Tibial nerve (tissue), 4 donors: ENCODE data around the gene CROCC2. TPM values are rescaled to one million over a fixed set of nuclear protein-coding genes. Genes with fewer than 3 reads are reported as not detected.

Source experiments
- DNase-seq, 2 donors: peaks; one replicate each; pipeline ENCODE4 v3.0.0-alpha.2; 2019; ENCODE audit warnings: low spot score in 2 of 2
- H3K27ac ChIP-seq, 4 donors: fragments of 200-600 bp; sonication (generic) in 3 of 4; one replicate each; pipeline ENCODE4 v1.5.1; 2017 to 2019; ENCODE audit warnings: mild to moderate bottlenecking in 1 of 4
- H3K27me3 ChIP-seq, 2 donors: fragments of 200-600 bp; sonication (generic) in 1 of 2; one replicate each; pipeline versions ENCODE4 v1.5.1 to v1.6.0; 2017 to 2019
- H3K36me3 ChIP-seq, 3 donors: fragments of 200-600 bp; sonication (generic); one replicate each; pipeline ENCODE4 v1.5.1; 2018 to 2019
- H3K4me1 ChIP-seq, 4 donors: fragments of 200-600 bp; sonication (generic) in 3 of 4; one replicate each; pipeline ENCODE4 v1.5.1; 2017 to 2019
- H3K4me3 ChIP-seq, 4 donors: fragments of 200-600 bp; sonication (generic) in 3 of 4; one replicate each; pipeline ENCODE4 v1.5.1; 2017 to 2019; ENCODE audit warnings: mild to moderate bottlenecking in 1 of 4, moderate library complexity in 1 of 4
- H3K9me3 ChIP-seq, 4 donors: fragments of 200-600 bp; sonication (generic) in 3 of 4; one replicate each; pipeline ENCODE4 v1.5.1; 2017 to 2019
- EP300 ChIP-seq, 2 donors: sonication (generic); formaldehyde crosslinking; IDR thresholded peaks; one replicate each; pipeline ENCODE4 v1.6.1; 2017; ENCODE audit warnings: antibody characterized with exemption in 2 of 2, mild to moderate bottlenecking in 1 of 2
- POLR2A ChIP-seq, 2 donors: fragments of 450-650 bp; IDR thresholded peaks; one replicate each; pipeline ENCODE4 v1.6.1; 2017; ENCODE audit warnings: antibody characterized with exemption in 2 of 2, mild to moderate bottlenecking in 2 of 2, moderate library complexity in 2 of 2
- WGBS, 2 donors: methylation state at CpG; one replicate each; pipeline ENCODE4 v1.1.5; 2018; 5-methylcytosine and 5-hydroxymethylcytosine counted together
- total RNA-seq, 4 donors: library from RNA; depleted of rRNA; stranded (reverse); fragments of >200 nt; gene quantifications; one replicate each; pipeline ENCODE4 v1.1.0, GENCODE V29; 2016
- TF ChIP-seq, protein P1 (sequence below), 5 experiments: fragments of 200-600 bp in 3 of 5; fragments of 450-650 bp in 2 of 5; sonication (generic) in 3 of 5; IDR thresholded peaks; one replicate each; pipeline ENCODE4 v1.5.1; 2016 to 2019; ENCODE audit warnings: antibody characterized with exemption in 5 of 5, mild to moderate bottlenecking in 3 of 5, moderate library complexity in 2 of 5

Gene CROCC2
- total RNA-seq, 4 donors from 2014 or later = 0.44 to 1.2 TPM; not detected in 2

DNA sequence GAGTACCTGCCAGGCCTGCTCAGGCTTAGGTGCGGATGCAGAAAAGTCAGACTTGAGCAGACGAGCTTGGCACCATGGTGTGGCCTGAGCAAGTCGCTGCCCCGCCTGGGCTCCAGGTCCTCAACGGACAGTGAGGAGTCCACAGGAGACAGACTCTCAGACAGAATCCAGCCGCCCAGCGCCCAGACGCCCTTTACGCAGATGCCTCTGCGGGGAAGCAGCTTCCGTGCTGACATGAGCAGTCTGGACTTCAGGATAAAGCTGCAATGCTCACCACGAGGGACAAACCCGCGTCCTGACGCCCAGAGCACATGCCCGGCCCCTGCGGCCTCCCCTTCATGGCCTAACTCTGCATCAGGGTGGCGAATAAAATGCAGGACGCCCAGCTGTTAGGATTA is 6.7 kb upstream of the CROCC2 start:
- peaks cover 0 to 15% (median 0%) of the 10 kb centered on the region in 4 donors for H3K9me3 ChIP-seq
- no peaks in the 10 kb centered on the region for H3K27me3 ChIP-seq
- no peak overlapping the region for H3K27ac ChIP-seq
- no peak for DNase-seq
- TF ChIP-seq, protein P1, sequence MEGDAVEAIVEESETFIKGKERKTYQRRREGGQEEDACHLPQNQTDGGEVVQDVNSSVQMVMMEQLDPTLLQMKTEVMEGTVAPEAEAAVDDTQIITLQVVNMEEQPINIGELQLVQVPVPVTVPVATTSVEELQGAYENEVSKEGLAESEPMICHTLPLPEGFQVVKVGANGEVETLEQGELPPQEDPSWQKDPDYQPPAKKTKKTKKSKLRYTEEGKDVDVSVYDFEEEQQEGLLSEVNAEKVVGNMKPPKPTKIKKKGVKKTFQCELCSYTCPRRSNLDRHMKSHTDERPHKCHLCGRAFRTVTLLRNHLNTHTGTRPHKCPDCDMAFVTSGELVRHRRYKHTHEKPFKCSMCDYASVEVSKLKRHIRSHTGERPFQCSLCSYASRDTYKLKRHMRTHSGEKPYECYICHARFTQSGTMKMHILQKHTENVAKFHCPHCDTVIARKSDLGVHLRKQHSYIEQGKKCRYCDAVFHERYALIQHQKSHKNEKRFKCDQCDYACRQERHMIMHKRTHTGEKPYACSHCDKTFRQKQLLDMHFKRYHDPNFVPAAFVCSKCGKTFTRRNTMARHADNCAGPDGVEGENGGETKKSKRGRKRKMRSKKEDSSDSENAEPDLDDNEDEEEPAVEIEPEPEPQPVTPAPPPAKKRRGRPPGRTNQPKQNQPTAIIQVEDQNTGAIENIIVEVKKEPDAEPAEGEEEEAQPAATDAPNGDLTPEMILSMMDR (IDR thresholded peaks at IDR 0.05) = no peak
- TF ChIP-seq EP300 (IDR thresholded peaks at IDR 0.05) = no peak
- TF ChIP-seq POLR2A (IDR thresholded peaks at IDR 0.05) = no peak
- H3K36me3 ChIP-seq = no peaks in the 10 kb centered on the region
- WGBS, 2 donors = 85 to 91% methylated on average over 19 of the region's 19 CpGs
- H3K4me3 ChIP-seq = no peak overlapping the region
- H3K4me1 ChIP-seq = peaks cover 0 to 10% (median 0%) of the 10 kb centered on the region in 4 donors

DNA sequence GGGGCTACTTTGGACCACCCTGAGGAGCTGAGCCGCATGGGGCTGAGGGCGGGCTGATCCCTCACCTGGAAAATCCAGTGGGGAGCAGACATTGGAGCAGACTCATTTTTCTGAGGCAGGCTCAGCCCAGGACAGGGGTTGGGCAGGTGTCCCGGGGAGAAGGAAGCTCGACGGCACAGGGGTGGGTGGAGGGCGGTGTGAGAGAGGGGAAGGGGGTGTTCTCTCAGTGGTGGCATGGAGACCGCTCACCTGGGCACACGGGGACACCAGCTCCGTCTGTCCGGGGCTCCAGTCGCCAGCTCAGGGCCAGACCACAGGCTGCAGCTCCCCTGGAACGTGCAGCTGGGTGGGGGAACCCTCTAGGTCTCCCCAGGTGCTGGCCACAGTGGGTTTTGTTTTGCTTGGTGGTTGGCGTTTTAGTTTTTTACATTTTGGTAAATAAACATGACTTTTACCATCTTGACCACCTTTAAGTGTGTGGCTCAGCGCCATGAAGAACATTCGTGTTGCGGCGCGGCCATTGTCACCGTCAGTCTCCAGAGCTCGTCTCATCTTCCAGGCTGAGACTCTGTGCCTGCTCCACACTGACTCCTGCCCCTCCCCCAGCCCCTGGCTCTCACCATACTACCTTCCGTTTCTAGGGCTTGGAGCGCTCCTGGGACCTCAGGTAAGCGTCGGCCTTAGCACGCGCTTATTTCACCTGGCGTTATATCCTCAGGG is 5.8 kb upstream of the CROCC2 start:
- no peak for DNase-seq
- no peaks in the 10 kb centered on the region for H3K27me3 ChIP-seq
- WGBS, 2 donors = 88 to 90% methylated on average over 25 to 27 of the region's 27 CpGs
- no peak overlapping the region for H3K4me3 ChIP-seq
- no peaks in the 10 kb centered on the region for H3K36me3 ChIP-seq
- TF ChIP-seq, protein P1 (IDR thresholded peaks at IDR 0.05) = no peak
- TF ChIP-seq EP300 (IDR thresholded peaks at IDR 0.05) (no peak), POLR2A (IDR thresholded peaks at IDR 0.05) (no peak)
- H3K9me3 ChIP-seq = peaks cover 0 to 15% (median 0%) of the 10 kb centered on the region in 4 donors
- no peak overlapping the region for H3K27ac ChIP-seq
- H3K4me1 ChIP-seq = peaks cover 0 to 10% (median 0%) of the 10 kb centered on the region in 4 donors

DNA sequence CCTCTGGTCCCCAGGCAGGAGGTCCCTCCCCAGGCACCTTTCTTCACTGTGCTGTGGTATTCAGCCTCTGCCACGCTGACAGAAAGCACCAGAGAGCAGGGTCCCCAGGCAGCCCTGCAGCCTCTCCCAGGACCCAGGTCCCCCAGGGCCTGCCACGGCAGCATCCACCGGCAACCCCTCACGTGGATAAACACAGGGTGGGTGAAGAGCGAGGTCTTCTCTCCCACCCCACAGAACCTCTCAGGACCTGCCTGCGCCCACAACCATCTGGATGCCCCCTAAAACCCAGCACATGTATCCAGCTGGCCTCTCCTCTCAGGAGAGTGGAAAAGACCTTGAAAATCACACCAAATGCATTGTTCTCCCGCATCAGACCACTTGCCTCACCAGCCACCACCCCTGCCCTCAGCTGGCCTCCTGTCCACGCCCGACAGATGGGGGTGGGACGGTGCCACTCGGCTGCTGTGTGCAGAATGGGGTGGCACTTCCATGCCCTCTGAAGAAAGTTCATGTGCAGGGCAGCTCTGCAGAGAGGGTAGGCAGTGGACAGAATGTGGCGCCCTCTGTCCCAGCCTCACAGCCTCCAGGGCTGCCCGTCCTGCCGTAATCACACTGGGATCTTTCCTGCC is 4.0 kb upstream of the CROCC2 start:
- DNase-seq = no peak
- no peak for TF ChIP-seq POLR2A (IDR thresholded peaks at IDR 0.05)
- TF ChIP-seq EP300 (IDR thresholded peaks at IDR 0.05) = no peak
- TF ChIP-seq, protein P1 (IDR thresholded peaks at IDR 0.05) = no peak
- Histone ChIP-seq H3K4me3 (no peak overlapping the region), H3K4me1 (peaks cover 0 to 10% (median 0%) of the 10 kb centered on the region in 4 donors), H3K36me3 (no peaks in the 10 kb centered on the region), H3K9me3 (peaks cover 0 to 15% (median 0%) of the 10 kb centered on the region in 4 donors), H3K27ac (no peak overlapping the region), H3K27me3 (peaks cover 0 to 12% of the 10 kb centered on the region in 2 donors)
- 81 to 86% methylated on average over 14 of the region's 14 CpGs for WGBS, 2 donors

DNA sequence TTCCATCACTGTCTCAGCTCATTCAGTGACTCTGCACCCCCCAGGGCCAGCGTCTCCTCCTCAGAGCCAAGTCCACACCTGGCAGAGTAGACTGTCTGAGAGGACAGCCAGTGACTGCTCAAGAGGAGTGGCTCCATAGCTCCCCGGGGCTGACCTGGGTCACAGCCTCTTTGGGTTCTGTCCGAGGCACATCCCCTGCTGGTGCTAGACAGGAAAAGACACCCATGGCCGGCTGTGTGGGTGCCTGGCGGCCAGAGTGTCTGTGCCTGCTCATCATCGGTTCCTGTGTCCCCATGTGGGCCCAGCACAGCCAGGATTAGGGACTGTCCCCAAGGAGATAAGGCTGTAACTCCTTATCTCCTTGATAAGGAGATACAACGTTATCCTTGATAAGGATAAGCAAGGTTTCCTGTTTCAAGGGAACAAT is 3.5 kb upstream of the CROCC2 start:
- Histone ChIP-seq H3K4me3 (no peak overlapping the region), H3K27me3 (peaks cover 0 to 17% of the 10 kb centered on the region in 2 donors), H3K36me3 (no peaks in the 10 kb centered on the region), H3K4me1 (peaks cover 0 to 10% (median 0%) of the 10 kb centered on the region in 4 donors), H3K27ac (no peak overlapping the region), H3K9me3 (peaks cover 0 to 15% (median 0%) of the 10 kb centered on the region in 4 donors)
- TF ChIP-seq, protein P1 (IDR thresholded peaks at IDR 0.05) = no peak
- TF ChIP-seq EP300 (IDR thresholded peaks at IDR 0.05) (no peak), POLR2A (IDR thresholded peaks at IDR 0.05) (no peak)
- 56 to 66% methylated on average over 4 to 7 of the region's 7 CpGs for WGBS, 2 donors
- no peak for DNase-seq
